Fibroblast of skin of abdomen (primary cell): Measurements from ENCODE around the gene CITED4.

ENCODE experiments used
- DNase-seq: peaks from one replicate; pipeline ENCODE4 v3.0.0-alpha.2; 2013

The CITED4 gene

DNA sequence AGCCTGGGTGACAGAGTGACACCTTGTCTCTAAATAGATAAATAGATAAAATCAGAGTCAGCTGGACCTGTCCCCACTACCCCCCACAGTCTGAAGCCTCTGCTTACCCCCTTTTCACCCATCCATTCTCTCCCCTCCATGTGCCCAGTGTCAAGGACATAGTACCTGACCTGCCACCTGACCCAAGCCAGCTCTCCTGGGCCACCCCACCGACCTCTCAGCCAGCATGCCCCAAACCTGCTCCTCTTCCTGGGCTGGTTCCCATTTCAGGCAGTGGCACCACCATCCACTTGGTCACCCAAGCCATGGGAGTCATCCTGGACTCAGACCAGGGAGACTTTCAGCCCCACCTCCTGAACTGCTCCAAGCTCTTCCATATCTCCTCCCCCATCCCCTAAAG, 28.2 kb downstream of the CITED4 start:
- DNase-seq: no peak

DNA sequence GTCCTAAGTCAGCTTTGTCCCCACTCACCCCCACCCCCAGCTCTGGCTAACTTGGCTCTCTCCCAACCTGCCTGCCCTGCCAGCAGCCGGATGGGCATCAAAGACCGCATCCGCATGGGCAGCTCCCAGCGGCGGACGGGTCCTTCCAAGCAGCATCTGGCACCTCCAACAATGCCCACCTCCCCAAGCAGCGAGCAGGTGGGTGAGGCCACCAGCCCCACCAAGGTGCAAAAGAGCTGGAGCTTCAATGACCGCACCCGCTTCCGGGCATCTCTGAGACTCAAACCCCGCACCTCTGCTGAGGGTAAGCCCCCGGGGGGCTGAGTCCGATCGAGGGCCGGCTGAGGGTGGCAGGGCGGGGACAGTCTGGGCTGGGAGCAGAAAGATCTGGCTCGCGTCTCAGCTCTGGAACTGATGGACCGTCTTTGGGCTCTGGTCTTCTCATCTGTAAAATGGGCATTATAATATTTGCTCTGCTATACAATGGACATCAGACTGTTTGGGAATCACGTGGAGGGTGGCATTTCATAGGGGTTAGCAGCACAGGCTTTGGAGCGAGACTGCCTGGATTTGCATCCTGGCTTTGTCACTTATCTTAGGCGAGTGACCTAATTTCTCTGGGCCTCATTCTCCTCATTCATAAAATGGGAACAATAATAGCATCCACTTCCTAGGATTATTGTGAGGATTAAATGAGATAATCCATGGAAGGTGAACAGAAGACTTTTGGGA, 31.0 kb downstream of the CITED4 start:
- no peak for DNase-seq

DNA sequence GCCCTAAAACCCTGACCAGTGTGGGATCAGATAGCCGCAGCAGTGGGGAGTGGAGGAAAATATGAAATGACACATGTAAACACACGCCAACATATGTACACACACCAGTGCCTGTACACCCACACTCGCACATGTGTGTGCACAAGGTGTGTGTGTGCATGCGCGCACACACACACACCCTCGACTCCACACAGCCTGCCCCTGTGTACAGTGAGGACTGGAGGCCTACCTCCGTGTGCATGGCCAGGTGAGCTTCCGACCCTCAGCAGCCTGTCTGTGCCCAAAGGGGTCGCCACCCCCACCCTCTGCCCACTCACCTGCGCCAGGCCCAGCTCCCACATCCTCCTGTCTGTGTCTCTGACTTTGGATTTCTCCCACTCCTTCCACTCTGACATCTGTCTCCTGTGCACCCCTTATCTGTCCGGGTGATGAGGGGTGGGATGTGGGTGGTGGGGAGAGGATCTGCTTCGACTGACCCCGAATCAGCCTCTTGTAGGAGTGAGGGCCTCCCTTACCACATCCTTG, 31.7 kb downstream of the CITED4 start:
- DNase-seq: no peak

DNA sequence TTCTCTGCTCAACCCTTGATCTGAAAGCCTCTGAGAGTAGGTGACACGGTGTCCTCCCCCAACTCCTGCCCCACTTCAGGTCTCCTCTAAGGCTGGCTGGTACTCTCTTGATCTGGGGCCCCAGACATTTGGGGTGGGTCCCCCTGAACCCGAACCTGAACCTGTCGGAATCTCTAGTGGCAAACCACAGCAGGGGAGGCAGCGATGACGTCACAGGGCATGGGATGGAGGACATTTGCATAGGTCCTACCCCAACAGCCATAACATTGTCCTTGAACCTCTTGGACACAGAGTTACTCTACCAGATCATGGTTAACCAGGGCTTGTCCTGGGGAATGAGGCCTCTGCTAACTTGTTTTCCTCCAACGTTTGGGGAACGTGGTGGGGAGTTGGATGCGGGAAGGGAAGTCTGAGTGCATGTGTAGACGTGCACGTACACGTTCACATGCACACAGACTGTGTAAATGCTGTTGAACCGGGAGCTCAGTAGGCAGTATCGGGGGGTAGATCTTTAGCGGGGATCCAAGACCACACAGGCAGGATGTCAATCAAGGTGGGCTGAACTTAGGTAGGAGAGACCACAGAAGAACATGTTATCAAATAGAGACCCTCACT, 32.4 kb downstream of the CITED4 start:
- no peak for DNase-seq

GRCh38 chr1:40825996-40826395, 36.2 kb downstream of the CITED4 start:
- no peak for DNase-seq

- no peak for DNase-seq
Observed at GRCh38 chr1:40825435-40825788, 36.8 kb downstream of the CITED4 start.

DNA sequence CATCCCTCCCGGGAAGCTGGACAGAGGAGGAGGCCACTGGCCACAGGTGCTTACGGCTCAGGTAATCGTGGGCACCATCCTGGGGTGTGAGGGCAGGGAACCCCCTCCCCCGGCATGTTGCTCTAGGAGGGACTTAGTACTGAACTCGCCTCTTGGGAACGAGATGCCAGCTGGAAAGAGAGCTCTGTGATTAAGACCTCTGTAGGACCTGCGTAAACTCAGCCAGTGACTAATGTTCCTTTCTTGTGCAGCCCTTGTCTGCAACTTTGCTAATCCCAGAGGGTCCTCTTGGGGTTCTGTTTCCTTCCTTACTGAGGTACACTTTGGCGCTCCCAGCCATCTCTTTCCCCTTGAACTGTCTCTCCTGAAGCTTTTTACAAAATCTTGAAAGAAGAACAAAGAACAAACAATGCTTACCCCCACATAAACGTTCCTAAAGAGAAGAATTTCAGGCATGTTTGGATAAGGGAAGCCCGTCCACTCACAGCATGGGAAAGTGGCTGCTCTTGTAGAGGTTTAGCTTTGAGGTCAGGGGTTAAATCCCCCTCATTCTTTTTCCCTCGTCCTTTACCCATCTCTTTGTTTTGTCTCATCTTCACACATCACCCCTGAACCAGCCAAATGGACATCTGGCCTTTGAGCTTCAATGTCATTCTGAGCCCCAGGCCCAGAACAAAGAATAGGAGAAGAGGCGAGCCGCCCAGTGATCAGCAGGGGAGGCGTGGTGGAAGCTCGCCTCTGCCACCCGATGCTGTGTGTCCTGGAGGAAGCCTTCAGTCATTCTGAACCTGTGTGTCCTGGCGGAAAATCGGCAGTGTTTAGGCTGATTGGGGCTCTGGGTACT, 37.4 kb downstream of the CITED4 start:
- DNase-seq: peak; percentile 38

DNA sequence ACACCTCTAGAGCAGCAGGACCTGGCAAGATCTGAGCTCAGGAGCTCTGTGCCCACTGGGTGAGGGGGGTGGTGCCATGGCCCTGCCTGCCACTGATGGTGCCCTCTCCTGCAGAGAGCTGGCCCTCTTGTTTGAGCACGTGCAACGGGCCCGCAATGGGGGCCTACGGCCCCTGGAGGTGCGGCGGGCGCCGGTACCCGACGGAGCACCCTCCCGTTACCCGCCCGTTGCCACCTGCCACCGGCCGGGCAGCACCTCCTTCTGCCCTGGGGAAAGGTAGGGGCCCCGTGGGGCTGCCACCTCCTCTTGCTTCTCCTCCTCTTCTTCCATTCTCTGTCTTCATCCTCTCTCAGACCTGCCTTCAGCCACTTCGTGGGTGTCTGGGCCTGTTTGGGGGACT, 38.2 kb downstream of the CITED4 start:
- no peak for DNase-seq

- DNase-seq: no peak
Observed at GRCh38 chr1:40823345-40823744, 38.8 kb downstream of the CITED4 start.

DNA sequence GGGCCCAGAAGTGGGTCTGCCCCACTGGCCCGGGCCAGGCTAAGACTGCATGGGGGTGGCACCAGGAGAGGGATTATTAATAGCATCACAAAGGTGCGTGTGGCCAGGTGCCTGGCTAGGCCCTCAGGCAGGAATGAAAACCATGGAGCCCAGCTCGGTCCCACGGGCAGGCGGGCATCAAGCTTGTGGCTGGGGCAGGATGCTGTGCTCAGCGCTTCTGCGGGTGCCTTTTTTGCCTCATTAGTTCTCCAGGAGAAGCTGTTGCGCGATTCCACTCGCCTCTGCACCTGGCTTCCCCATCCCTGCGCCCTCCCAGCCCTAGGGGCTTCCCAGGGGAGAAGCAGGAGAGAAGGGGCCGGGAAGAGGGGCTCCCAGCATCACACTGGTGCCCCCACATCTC, 39.3 kb downstream of the CITED4 start:
- no peak for DNase-seq

DNA sequence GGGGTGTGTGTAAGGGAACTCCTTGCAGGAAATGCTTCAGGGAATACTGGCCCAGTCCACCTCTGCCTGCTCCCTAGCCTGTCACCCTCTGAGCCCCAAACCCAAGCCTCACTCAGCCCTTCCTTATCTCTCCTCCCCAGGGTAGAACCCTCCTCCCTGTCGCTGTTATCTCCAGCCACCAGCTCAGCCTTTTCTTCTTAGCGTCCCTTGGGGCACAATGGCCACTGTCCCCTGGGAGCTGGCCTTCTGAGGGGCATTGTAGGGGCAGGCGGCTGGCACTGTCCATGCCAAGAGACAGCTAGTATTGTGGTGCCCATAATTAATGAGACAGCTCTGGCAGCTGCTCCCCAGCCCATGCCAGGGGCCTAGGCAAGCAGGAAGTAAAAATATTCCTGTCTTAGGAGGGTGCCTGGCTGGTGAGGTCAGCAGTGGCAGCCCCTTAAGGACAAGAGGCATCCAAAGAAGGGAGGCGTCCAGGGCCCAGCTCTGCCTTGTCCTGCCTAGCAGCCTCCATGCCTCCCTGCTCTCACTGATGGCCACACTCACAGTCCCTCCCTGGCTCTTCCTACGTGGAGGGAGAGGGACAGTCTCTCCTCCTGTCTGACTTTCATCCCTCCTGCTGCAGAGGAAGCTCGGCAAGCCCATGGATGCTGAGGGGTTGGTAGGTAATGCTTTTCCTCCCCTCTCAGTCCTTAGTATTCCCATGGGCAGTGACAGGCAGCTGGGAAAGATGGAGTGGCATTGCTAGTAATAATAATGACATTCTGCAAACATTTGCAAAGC, 41.1 kb downstream of the CITED4 start:
- DNase-seq: no peak

- DNase-seq: no peak
Observed at GRCh38 chr1:40820251-40820797, 41.8 kb downstream of the CITED4 start.

GRCh38 chr1:40819101-40819500, 43.1 kb downstream of the CITED4 start:
- no peak for DNase-seq

- DNase-seq: peak; percentile 24
Observed at GRCh38 chr1:40818264-40818961, 43.8 kb downstream of the CITED4 start.

GRCh38 chr1:40817791-40818263, 44.3 kb downstream of the CITED4 start:
- DNase-seq: no peak

DNA sequence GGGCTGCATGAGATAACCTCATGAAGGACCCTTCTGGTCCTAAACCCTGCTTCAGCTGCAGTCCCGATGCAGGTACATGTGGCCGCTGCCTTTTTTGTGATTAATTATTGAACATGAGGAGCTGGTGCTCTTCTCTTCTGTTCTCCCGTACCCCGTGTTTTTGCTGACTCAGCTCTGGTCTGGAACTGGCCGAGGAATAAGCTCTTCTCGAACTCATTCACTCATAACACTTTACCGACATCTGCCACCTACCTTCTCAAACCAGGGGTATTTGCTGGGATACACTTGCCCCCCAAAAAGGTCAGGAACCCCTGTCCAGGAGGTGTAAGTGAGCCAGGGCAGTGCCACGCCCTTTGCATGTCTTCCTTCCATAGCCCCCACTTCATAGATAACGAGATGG, 46.7 kb downstream of the CITED4 start:
- DNase-seq: no peak
